GM19099 (cell line): ENCODE results near the gene CCDC92B.

Experiments used
- POLR2A ChIP-seq: IDR thresholded peaks from 3 replicates; pipeline ENCODE4 v1.6.1; 2011; ENCODE audit warnings: low read depth; ENCODE audit not compliant: insufficient read length; ENCODE audit errors: extremely low read depth

CCDC92B gene

GRCh38 chr17:2780931-2781454, 31.5 kb upstream of the CCDC92B start:
- TF ChIP-seq POLR2A, result no peak

DNA sequence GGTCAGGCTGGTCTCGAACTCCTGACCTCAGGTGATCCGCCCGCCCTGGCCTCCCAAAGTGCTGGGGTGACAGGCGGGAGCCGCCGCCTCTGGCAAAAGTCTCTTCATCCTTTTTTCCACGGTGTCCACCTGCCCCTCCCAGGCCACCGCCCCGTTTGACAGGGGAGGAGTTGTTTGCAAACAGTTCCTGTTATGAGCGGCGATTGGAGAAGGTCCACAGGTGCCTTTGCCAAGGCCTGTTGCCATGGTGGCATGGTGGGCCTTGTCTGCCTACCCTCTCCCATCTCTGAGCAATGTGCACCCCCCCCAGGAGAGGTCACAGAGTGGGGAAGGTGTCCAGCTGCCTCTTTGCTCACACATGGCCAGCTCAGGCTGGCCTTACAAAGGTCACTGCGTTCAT, 30.8 kb upstream of the CCDC92B start:
- TF ChIP-seq POLR2A, result no peak

- TF ChIP-seq POLR2A, result no peak
Observed at GRCh38 chr17:2779545-2779944, 30.1 kb upstream of the CCDC92B start.

DNA sequence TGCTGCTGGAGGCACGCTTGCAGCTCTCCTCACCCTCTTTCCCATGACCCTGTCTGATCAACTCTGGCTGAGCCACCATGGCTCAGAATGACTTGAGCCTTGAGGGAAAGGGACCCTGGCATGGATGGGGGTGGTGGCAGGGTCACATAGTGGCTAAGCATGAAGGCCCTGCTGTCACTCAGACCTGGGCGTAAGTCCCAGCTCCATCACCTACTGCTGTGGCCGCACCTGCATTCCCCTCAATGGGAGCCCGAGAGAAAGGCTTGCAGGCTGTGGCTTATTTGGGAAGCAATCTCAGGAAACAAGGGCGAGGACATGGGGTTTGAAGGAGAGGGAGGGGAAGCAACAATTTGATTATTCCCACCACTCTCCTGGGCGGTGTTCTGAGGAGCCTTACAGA, 29.0 kb upstream of the CCDC92B start:
- no peak for TF ChIP-seq POLR2A

DNA sequence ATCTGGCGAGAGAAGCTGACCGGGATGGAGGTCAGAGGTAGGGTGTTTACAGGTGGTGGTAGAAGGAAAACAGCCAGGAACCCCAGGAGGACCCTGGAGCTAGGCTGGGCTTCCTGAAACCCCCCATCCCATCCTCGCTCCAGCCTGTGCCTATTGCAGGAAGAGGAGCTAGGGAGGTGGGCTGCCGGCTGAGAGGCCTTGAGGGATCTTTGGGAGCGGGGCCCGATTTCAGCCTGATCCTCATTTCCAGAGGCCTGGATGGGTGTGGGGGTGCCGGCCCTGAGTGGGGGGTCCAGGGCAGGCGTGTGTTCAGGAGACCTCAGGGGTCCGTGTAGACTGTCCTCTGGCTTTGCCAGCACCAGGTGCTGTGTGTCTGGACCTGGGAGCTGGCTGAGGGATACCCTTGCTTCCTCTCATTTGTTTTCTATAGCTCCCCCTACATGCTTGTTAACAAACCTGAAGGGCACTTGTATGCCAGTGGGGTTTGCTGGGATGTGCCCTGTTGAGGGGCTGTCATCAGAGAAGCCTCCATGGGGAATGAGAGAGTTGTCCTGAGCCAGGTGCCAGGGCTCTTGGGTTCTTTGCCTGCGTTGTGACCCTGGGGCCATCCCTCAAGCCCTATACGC, 27.9 kb upstream of the CCDC92B start:
- TF ChIP-seq POLR2A, result no peak

DNA sequence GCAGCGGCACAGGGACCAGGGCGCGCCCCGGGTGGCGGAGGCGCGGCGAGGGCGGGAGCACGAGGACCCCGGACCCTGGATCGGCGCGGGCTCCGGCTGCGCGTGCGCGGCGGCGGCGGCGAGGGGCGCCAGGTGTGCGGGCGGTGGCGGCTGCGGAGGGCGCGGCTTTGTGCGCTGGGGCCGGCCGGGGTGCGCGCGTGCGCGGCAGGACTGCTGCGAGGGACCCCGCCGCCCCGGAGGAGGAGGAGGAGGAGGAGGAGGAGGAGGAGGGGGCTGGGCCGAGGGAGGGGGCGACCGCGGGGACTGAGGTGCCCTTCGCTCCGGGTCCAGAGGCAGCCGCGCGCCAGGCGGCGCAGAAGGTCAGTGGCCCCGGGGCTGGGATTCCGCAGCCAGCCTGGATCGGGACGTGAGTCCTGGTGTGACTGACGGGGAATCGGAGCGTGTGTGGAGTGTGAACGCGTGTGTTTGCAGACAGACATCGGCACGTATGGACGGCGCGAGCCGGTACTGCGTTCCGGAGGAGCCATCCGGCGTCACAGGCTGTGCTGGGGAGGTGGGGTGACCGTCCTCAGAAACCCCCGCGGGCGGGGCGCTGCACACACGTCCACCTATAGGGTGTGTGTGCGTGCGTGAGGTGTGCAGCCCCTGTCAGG, 27.3 kb upstream of the CCDC92B start:
- TF ChIP-seq POLR2A, result no peak

GRCh38 chr17:2775206-2775605, 25.8 kb upstream of the CCDC92B start:
- no peak for TF ChIP-seq POLR2A

- no peak for TF ChIP-seq POLR2A
Observed at GRCh38 chr17:2770129-2770528, 20.7 kb upstream of the CCDC92B start.

DNA sequence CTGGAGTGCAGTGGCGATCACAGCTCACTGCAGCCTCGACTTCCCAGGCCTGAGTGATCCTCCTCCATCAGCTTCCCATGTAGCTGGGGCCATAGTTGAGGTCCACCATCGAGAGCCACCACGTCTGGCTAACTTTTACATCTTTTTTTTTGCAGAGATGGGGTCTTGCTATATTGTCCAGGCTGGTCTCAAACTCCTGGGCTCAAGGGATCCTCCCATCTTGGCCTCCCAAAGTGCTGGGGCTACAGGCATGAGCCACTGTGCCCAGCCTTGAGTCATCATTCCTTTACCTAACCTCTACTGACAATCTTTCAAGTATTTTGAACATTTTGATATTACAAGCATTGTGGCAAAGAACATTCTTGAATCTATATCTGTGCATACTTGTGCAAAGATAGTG, 9.4 kb upstream of the CCDC92B start:
- no peak for TF ChIP-seq POLR2A

DNA sequence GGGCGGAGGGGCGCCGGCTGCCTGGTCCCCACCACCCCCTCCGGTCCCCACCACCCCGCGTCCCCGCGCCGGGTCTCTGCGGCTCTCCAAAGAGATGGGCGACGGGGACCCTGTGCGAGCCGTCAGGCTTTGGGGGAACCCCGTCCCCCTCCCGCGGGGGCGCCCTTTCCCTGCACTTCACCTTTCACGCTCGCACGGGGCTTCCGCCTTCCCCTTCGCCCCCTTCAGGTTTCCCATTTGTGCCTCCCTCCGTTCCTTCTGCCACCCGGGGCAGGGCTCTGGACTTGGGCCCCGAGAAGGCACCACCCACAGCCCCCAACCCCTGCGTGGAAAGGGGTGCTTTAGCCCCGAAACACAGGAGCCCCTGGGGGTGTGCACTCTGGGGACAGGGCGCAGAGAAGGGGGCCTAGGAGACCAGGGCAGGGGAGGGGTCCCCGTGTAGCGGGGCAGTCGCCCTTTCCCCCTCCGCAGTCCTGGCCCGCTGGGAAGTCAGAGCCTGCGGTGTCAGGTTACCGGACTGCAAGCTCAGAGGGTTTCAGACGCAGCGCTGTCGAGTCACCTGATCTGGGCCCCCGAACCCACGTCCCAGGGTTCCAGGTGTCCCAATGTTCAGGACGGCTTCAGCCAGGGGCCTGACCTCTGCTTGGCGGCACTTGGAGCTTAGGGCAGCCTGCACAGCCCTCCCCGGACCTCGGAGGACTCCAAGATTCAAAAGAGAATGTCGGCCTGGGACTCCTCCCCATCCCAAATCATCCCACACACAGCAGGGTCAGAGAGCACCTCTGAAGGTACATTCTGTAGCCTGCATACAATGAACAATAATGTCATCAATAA, 6.7 kb upstream of the CCDC92B start:
- no peak for TF ChIP-seq POLR2A

GRCh38 chr17:2751491-2751890, 2.0 kb upstream of the CCDC92B start:
- TF ChIP-seq POLR2A, result no peak

GRCh38 chr17:2750721-2751120, 1.3 kb upstream of the CCDC92B start:
- TF ChIP-seq POLR2A, result no peak

DNA sequence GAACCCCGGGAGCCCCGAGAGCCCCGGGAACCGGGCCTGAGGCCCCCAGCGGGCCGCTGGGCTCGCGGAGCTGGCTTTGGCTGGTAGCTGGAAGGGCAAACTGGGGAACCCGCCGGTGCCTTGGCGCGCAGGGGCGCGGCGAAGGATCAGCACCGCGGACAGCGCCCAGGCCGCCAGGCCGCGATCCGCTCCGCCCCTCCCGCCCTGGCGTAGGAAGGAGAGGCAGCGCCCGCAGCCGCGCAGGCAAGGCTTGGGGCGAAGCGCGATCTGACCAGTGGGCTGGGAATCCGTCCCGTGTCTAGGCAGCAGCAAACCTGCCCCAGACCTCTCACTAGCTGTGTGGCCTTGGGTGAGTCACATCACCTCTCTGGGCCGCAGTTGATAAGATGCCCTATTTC, 331 bp upstream of the CCDC92B start:
- TF ChIP-seq POLR2A, result no peak

DNA sequence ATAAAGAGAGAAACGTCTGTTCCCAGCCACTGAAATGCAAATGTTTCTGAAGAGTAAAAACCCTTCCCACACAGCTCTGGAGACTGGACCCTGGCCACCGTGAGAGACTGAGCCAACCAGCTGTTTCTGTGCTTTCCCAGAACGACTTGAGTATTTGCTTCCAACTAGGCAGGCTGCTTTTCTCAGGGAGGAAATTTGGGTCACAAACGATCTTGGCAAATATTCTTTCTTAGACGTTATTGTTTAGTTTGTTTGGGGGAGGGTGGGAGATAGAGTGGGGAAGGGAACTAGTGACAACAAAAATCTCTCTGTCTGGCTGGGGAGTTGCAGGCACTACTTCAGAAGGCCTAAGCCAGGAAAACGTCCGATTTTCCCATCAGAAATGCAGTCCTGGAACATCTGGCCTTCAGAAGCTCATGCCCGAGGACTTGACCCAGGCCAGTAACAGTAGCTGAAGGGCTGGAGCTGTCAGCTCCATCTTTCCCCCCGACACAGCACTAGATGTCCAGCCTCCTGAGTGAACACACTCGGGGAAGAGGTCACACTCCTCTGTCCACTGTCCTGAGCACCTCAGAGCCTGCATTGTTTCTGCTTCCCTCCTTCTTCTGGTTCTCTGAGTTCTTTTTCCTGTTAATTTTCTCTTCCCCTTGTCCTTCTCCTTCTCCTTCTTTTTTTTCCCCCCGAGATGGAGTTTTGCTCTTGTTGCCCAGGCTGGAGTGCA, 4.0 kb downstream of the CCDC92B start:
- no peak for TF ChIP-seq POLR2A

DNA sequence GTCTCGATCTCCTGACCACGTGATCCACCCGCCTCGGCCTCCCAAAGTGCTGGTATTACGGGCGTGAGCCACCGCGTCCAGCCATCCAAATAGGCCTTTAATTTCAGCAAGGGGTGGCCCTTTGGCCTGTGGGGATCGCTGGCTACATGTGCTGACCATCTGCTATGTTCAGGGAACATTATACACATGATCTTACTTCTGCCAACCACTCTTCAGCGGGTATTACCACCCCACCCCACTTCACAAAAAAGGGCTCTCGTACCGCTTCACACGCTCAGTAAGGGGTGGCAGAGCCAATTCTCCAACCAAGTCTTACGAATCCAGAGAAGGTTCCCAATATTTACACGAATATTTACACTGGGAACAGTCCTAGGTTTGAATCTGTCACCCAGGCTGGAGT, 11.8 kb downstream of the CCDC92B start:
- TF ChIP-seq POLR2A, result no peak
